ENCODE measurements around the gene FAM118B. TPM values are rescaled to one million over a fixed set of nuclear protein-coding genes. Genes with fewer than 3 reads are reported as not detected.
A peak's percentile ranks its signal among the peaks of the same experiment; 100 is the strongest.

Gene FAM118B
- total and polyA plus RNA-seq, 2 of the 8 experiments (the other 6 are each of a cell fraction or from before 2014, with no cell fraction given): 25.3 to 48.3 TPM

DNA sequence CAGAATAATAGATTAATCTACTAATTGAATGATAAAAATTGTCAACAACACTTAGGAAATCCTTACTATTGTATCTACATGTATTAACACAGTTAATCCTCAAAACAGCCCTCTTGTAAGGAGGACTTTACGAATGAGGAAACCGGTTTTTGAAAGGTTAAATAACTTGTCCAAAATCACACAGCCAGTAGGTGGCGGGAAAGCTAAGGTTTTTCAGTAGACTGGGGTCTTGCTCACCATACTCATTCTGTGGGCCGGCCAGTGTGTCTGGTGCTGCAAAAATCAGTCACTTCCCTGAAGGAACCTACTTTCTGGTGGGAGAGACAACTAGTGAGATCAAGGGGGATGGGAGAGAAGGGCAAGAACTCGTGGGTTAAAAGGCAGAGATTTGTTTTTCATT lies 96.1 kb downstream of the FAM118B start:
- FAIRE-seq: peak; percentile 48

More for the DNA sequence above, 96.1 kb downstream of the FAM118B start:
- peaks cover 0 to 5% (median 2%) of the 10 kb centered on the region in 4 experiments; a peak in 4 of 7 replicates for H3K4me1 ChIP-seq (replicated peaks in 1 of 4; ENCODE audit: control insufficient read depth in 3 of 4, insufficient read depth in 4 of 4, low read length in 3 of 4)
- H3K4me2 ChIP-seq (ENCODE audit: insufficient read depth in 1 of 2, low read depth in 2 of 2, low read length in 2 of 2): no peak overlapping the region
- peak; percentile 55 to 70 for TF ChIP-seq RAD21 (IDR thresholded peaks at IDR 0.05 in 1 of 2, conservative IDR thresholded peaks at IDR 0.05 in 1 of 2; ENCODE audit: low read depth in 2 of 2, low read length in 2 of 2)
- TF ChIP-seq POLR2A (IDR thresholded peaks at IDR 0.05; ENCODE audit: control extremely low read depth in 1 of 2, low read depth in 2 of 2, low read length in 2 of 2): no peak
- TF ChIP-seq, protein P1, sequence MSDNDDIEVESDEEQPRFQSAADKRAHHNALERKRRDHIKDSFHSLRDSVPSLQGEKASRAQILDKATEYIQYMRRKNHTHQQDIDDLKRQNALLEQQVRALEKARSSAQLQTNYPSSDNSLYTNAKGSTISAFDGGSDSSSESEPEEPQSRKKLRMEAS (IDR thresholded peaks at IDR 0.05): no peak
- peak; percentile 13 to 70 (median 58) for TF ChIP-seq CTCF (IDR thresholded peaks at IDR 0.05; ENCODE audit: control extremely low read depth in 1 of 3, insufficient read depth in 1 of 3, low read depth in 1 of 3, low read length in 3 of 3)
- no peak overlapping the region for H2BK15ac ChIP-seq (ENCODE audit: low read length)
- H2AFZ ChIP-seq (ENCODE audit: low read length): no peak overlapping the region
- H3K9ac ChIP-seq (replicated peaks in 1 of 4; ENCODE audit: extremely low read depth in 1 of 4, low read depth in 3 of 4, low read length in 3 of 4): no peak overlapping the region
- H3K18ac ChIP-seq (ENCODE audit: extremely low read depth, low read length): no peak overlapping the region
- H2AK5ac ChIP-seq (ENCODE audit: low read depth, low read length): no peak overlapping the region
- CTCF ChIA-PET (ENCODE audit: partially characterized antibody): interaction anchor here (0.6 to 4.8 kb wide), 15 partner anchors 9 to 591 kb away, joined by 3 to 24 read pairs (median 4); no protein-coding TSS in a partner anchor
- peaks cover 2% of the 10 kb centered on the region; the same call in 1 of the 2 replicates for H3K79me1 ChIP-seq (ENCODE audit: low read depth, low read length)
- H2BK5ac ChIP-seq (ENCODE audit: low read depth, low read length): no peak overlapping the region
- H3K36me3 ChIP-seq (ENCODE audit: control insufficient read depth in 2 of 4, insufficient read depth in 4 of 4, low read length in 3 of 4): peaks cover 0 to 3% (median 2%) of the 10 kb centered on the region in 4 experiments; a peak in 2 of 8 replicates
- POLR2A ChIA-PET (ENCODE audit: partially characterized antibody): interaction anchor here (0.7 to 0.9 kb wide), 2 partner anchors 23 to 38 kb away, joined by 3 to 5 read pairs; no protein-coding TSS in a partner anchor
- H3K4me3 ChIP-seq (ENCODE audit: extremely low read depth in 1 of 4, insufficient read depth in 2 of 4, low read depth in 3 of 4, low read length in 4 of 4): no peak overlapping the region
- no peak overlapping the region for H3K23ac ChIP-seq (ENCODE audit: insufficient read length)
- H3K14ac ChIP-seq (ENCODE audit: insufficient read length): no peak overlapping the region
- H3K27ac ChIP-seq (ENCODE audit: low read depth, low read length): no peak overlapping the region
- peaks cover 3% of the 10 kb centered on the region for H3K23me2 ChIP-seq (ENCODE audit: low read depth, low read length)
- H2BK120ac ChIP-seq (replicated peaks; ENCODE audit: low read depth, low read length): no peak overlapping the region
- no peak overlapping the region for H4K5ac ChIP-seq (ENCODE audit: insufficient read length, low read depth, low read length)
- H4K20me1 ChIP-seq (replicated peaks in 1 of 2; ENCODE audit: control insufficient read depth in 1 of 2, insufficient read depth in 2 of 2, low read length in 2 of 2): peaks cover 0 to 1% of the 10 kb centered on the region in 2 experiments
- H3K56ac ChIP-seq (replicated peaks; ENCODE audit: insufficient read length, low read depth, low read length): no peak overlapping the region
- no peak overlapping the region for H2BK20ac ChIP-seq (ENCODE audit: low read length)
- WGBS, 2 experiments (ENCODE audit: extremely low coverage in 1 of 2, insufficient coverage in 1 of 2, insufficient read length in 1 of 2, insufficient replicate concordance in 2 of 2, low coverage in 1 of 2, low lambda C conversion rate in 2 of 2, missing lambda C conversion rate in 1 of 2): 60% methylated on average over 5 of the region's 5 CpGs; no CpG with 5 or more reads in 1 of the 2 experiments
- no peak overlapping the region for H3K4ac ChIP-seq (replicated peaks; ENCODE audit: insufficient read length, low read depth, low read length)
- no peaks in the 10 kb centered on the region for H3K9me3 ChIP-seq (ENCODE audit: insufficient read depth in 2 of 2, low read depth in 1 of 2, low read length in 1 of 2)
- DNase-seq (ENCODE audit: low read depth in 1 of 2, low spot score in 2 of 2): peak in 1 of 2 experiments; percentile 59
- H2BK12ac ChIP-seq (ENCODE audit: low read depth, low read length): no peak overlapping the region
- H4K91ac ChIP-seq (replicated peaks; ENCODE audit: insufficient read length, low read length): no peak overlapping the region
- H3K27me3 ChIP-seq (replicated peaks in 1 of 4; ENCODE audit: control insufficient read depth in 3 of 4, extremely low read depth in 1 of 4, insufficient read depth in 3 of 4, low read length in 3 of 4): no peaks in the 10 kb centered on the region
- peaks cover 0 to 10% of the 10 kb centered on the region in 2 experiments; a peak in 2 of 4 replicates for H3K79me2 ChIP-seq (ENCODE audit: control insufficient read depth in 1 of 2, insufficient read depth in 2 of 2, low read length in 2 of 2)
- no peak overlapping the region for H4K8ac ChIP-seq (ENCODE audit: extremely low read depth, insufficient read depth, low read length)
